HG03066 (cell line): ENCODE data around the gene ORAI1.
"Not testable (repeated sequence)": the region's sequence is repeated elsewhere in the genome, so short reads cannot be mapped to it uniquely, and the experiment has no call there.

Experiments
- ATAC-seq: cut with Tn5 transposase; IDR thresholded peaks from one replicate; pipeline ENCODE4 v1.9.1; 2021; ENCODE audit warnings: low read depth; ENCODE audit not compliant: unreplicated experiment

The ORAI1 gene

GRCh38 chr12:121641343-121641630 lies 15.0 kb downstream of the ORAI1 start:
- ATAC-seq, result no peak

GRCh38 chr12:121648458-121649028 lies 22.2 kb downstream of the ORAI1 start:
- ATAC-seq, result no peak

- ATAC-seq, result no peak
These were observed 23.0 kb downstream of the ORAI1 start for GRCh38 chr12:121649322-121649721.

- no peak for ATAC-seq
These were observed 23.6 kb downstream of the ORAI1 start for GRCh38 chr12:121649819-121650353.

- no peak for ATAC-seq
These were observed 25.0 kb downstream of the ORAI1 start for GRCh38 chr12:121651320-121651719.

- no peak for ATAC-seq
These were observed 26.6 kb downstream of the ORAI1 start for GRCh38 chr12:121652767-121653497.

- ATAC-seq, result no peak
These were observed 27.7 kb downstream of the ORAI1 start for GRCh38 chr12:121653999-121654398.

- no peak for ATAC-seq
These were observed 29.8 kb downstream of the ORAI1 start for GRCh38 chr12:121656122-121656521.

- no peak for ATAC-seq
These were observed 31.1 kb downstream of the ORAI1 start for GRCh38 chr12:121657305-121658008.

GRCh38 chr12:121661353-121662105 lies 35.2 kb downstream of the ORAI1 start:
- not testable (repeated sequence) for ATAC-seq

- ATAC-seq, result no peak
These were observed 37.2 kb downstream of the ORAI1 start for GRCh38 chr12:121663610-121663929.

- ATAC-seq, result not testable (repeated sequence)
These were observed 40.5 kb downstream of the ORAI1 start for GRCh38 chr12:121666829-121667228.

GRCh38 chr12:121668750-121669520 lies 42.6 kb downstream of the ORAI1 start:
- ATAC-seq, result no peak

GRCh38 chr12:121669521-121669900 lies 43.2 kb downstream of the ORAI1 start, which contains the start of gene MORN3:
Gene MORN3, minus strand, starts transcription at chr12:121669654. Its CDS starts 171 bp downstream, at chr12:121669483.
- ATAC-seq, result no peak

GRCh38 chr12:121673013-121673511 lies 46.7 kb downstream of the ORAI1 start:
- no peak for ATAC-seq

- ATAC-seq, result no peak
These were observed 49.9 kb downstream of the ORAI1 start for GRCh38 chr12:121676190-121676589.

GRCh38 chr12:121678305-121678704 lies 52.0 kb downstream of the ORAI1 start:
- ATAC-seq, result no peak

- ATAC-seq, result no peak
These were observed 52.5 kb downstream of the ORAI1 start for GRCh38 chr12:121678716-121679300.

GRCh38 chr12:121679661-121680197 lies 53.4 kb downstream of the ORAI1 start:
- ATAC-seq, result not testable (repeated sequence)
